Measurements from ENCODE around the gene GASK1A. TPM values are rescaled to one million over a fixed set of nuclear protein-coding genes. Genes with fewer than 3 reads are reported as not detected.

GASK1A gene
- total RNA-seq (ENCODE audit: low replicate concordance): 0.94 and 1.2 TPM in 2 replicates

DNA sequence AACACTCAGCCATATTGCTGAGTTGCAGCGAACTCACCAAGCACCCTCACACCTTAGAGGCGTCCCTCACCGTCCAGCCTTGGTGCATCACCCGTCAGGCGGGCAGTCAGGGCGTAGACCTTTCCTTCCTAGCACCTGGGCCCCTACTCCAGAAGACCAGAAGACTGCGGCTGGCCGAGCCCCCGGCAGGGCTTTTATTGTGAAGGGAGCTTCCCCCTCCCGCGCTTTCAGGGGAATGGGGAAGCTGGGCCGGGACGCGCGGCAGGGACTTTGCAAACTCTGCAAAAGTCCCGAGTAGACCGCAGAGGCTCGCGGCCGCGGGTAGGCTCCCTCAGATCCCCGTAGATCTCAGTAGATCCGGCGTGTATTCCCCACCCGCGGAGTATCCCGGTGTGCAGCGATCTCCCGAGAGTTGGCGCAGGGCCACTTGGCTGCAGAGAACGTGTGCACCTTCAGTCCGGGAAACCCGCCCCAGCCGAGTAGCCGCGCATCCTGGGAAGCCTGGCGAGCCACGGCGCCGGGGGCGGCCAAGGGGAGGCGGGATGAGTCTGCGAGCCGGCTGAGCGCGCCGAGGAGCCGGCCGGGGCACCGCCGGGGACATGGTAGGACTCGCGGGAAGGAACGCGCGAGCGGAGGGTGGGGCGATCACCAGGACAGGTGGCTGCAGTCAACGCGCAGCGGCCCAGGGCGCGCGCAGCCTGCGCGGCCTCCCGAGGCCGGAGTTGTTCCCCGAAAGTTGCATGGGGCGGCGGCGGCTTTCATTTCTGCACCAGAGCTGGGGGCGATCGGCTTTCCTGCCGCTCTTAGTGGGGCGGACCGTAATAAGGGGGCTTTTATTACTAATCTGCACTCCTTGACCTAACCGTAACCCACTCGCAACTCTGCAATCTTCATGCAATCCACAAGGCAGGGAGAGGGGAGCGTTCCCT lies at the start of gene GASK1A:
Gene GASK1A, plus strand, starts transcription at position 268 of the 929 bp plus-strand sequence. Its CDS starts 332 bp downstream, at position 600.

DNA sequence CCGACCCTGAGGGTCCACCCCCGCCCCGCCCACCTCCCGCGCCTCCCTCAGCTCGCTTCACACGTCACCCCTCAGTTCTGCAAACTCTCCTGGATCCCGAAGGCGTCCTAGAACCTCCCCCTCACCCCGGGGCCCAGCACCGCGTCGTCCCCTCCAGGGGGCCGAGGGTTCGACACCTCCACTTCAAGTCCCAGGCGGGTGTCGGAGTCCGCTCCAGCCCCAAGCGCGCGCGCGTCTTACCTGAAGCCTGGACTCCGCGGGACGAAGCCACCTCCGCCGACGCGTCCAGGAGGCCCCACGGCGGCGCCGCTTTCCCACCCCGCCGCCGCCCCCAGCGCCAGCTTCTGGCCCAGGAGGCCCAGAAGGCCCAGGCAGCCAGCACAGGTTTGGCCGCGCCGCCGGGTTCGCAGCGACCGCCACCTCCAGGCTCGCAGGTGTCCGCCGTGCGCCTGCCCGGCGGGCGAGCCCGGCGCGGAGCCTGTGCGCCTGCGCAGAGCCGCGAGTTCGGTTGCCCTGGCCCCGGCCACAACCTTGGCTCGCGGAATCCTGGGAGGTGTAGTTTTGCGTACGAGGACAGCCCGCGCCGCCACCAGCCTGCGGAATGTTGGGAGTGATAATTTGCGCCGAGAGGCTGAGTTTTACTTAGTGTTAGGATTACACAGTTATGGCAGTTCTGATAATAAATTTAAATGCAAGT lies 126.6 kb downstream of the GASK1A start, which contains the start of gene POMGNT2:
Gene POMGNT2, minus strand, starts transcription at position 484 of the 697 bp plus-strand sequence. CDS start 24,648 bp downstream, outside the sequence.

Other genes with a start within 250 kb of the GASK1A start
- gene CCDC13, start 206.1 kb upstream of the GASK1A start, total RNA-seq (ENCODE audit: low replicate concordance): 0.23 and 0.47 TPM in 2 replicates
- 64.6 and 146 TPM in 2 replicates for gene HIGD1A, start 174.8 kb upstream of the GASK1A start, total RNA-seq (ENCODE audit: low replicate concordance)
- 0.15 and 0.35 TPM in 2 replicates for gene ACKR2, start 169.9 kb upstream of the GASK1A start, total RNA-seq (ENCODE audit: low replicate concordance)
- not detected in 2 replicates for gene CYP8B1, start 103.4 kb upstream of the GASK1A start, total RNA-seq (ENCODE audit: low replicate concordance)
- 0.47 and 0.60 TPM in 2 replicates for gene ZNF662, start 73.2 kb upstream of the GASK1A start, total RNA-seq (ENCODE audit: low replicate concordance)
- 2.9 and 17.7 TPM in 2 replicates for gene POMGNT2, start 126.8 kb downstream of the GASK1A start, total RNA-seq (ENCODE audit: low replicate concordance)